ENCODE measurements around the gene HOXB5.

DNA sequence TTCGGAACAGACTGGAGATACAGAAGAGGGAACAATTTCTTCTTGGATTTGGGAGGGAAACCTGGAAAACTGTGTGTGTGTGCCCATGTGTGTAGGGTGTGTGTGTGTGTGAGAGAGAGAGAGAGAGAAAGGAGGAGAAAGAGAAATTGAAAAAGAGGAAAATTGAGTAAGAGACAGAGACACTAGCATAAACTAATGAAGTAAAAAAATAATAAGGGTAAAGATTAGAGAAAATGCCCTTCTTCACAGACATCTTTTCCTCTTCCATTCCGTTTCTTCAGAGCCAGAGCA lies 34.8 kb downstream of the HOXB5 start:
- no peak for TF ChIP-seq CTCF (conservative IDR thresholded peaks at IDR 0.05; ENCODE audit: low read depth, low read length)
- no peak for TF ChIP-seq EZH2 (IDR thresholded peaks at IDR 0.05; ENCODE audit: low read length, unreplicated experiment)
- TF ChIP-seq EZH2phosphoT487 (IDR thresholded peaks at IDR 0.05; ENCODE audit: borderline replicate concordance, low read length): no peak

Measured in PC-3 (cell line).